ENCODE data around the gene ZNF692.

DNA sequence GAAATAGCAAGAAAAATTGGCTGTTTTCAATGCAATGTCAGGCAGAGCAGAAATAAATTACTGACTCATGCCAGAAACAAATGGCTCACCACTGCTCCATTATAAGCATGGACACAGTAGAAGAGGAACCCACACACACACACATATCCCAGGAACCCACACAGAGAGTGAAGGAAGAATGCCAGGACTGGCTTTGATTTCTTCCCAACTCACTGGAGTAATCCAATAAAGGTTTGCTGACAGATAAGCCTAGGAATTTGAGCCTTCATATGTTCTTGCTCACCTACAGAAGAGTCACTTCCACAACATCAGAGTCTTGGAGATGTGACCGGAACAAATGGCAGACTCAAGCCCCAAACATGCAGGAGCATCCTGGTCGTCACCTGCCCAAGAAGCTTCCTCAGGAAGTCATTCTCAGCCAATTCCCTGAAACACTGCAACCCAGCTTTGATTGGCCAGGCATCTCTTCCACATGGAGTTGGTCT is 35.3 kb downstream of the ZNF692 start:
- TF ChIP-seq POLR2A (IDR thresholded peaks at IDR 0.05; ENCODE audit: low read length): no peak
- TF ChIP-seq GATA1 (IDR thresholded peaks at IDR 0.05; ENCODE audit: low read depth, low read length): no peak

All from erythroblast (primary cell).